Nasal cavity respiratory epithelium epithelial cell of viscerocranial mucosa (primary cell): Measurements from ENCODE around the gene TPTE2. TPM values are rescaled to one million over a fixed set of nuclear protein-coding genes. Genes with fewer than 3 reads are reported as not detected.

Experiments
- total RNA-seq: library from RNA; depleted of rRNA; stranded (reverse); fragments of >200 nt; gene quantifications from 2 replicates; pipeline ENCODE4 v1.2.3, GENCODE V29; 2014

TPTE2 gene
- not detected in 2 replicates for total RNA-seq

DNA sequence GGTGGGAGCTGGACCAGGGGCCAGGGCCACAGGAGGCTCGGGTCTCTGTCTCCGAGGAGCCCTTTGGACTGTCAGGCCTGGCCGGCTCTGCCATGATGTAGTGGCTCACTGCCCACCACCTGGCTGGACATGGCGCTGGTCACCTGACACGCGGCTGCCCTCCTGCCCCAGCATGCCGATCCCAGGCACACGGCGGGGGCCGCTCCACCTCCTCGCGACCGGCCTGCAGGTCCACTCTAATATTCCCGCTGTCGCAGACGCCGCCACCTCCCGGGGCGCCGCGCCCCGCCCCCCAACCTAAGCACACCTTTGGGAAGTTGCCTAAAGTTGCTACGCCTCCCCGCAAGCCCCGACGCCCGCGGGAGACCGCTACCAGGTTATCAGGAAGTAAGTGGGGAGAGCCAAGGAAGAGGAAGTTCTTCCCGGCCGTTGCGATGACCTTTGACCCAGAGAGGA is at the start of gene TPTE2:
TPTE2 (minus strand) TSS at position 406 of the 456 bp plus-strand sequence. CDS start 58,298 bp downstream, outside the sequence.

Other genes starting within 250 kb of the TPTE2 start
- 19.5 and 29.9 TPM in 2 replicates for gene MPHOSPH8, start 72.1 kb upstream of the TPTE2 start, total RNA-seq
- gene PSPC1, start 221.4 kb upstream of the TPTE2 start, total RNA-seq = 29.4 and 40.6 TPM in 2 replicates